DMS114 treated with DMSO at 0.1 percent for 48 hours (cell line): ENCODE data around the gene WDFY1.

ENCODE experiments used
- DNase-seq: peaks from one replicate; lab custom pipeline; 2025; ENCODE audit not compliant: unreplicated experiment; lab: John Stamatoyannopoulos, UW

The WDFY1 gene

GRCh38 chr2:223860809-223861738, 84.1 kb downstream of the WDFY1 start:
- DNase-seq = no peak

GRCh38 chr2:223859070-223859469, 86.1 kb downstream of the WDFY1 start:
- no peak for DNase-seq

- no peak for DNase-seq
These were observed 88.6 kb downstream of the WDFY1 start for GRCh38 chr2:223856584-223856983.

- DNase-seq = no peak
These were observed 89.1 kb downstream of the WDFY1 start for GRCh38 chr2:223856021-223856420.

- DNase-seq = no peak
These were observed 89.7 kb downstream of the WDFY1 start for GRCh38 chr2:223855426-223855825.

GRCh38 chr2:223854741-223855140, 90.4 kb downstream of the WDFY1 start:
- no peak for DNase-seq

- DNase-seq = no peak
These were observed 91.7 kb downstream of the WDFY1 start for GRCh38 chr2:223853425-223853837.

- no peak for DNase-seq
These were observed 92.8 kb downstream of the WDFY1 start for GRCh38 chr2:223852281-223852795.

GRCh38 chr2:223847410-223847809, 97.7 kb downstream of the WDFY1 start:
- DNase-seq = no peak

GRCh38 chr2:223846515-223846914, 98.6 kb downstream of the WDFY1 start:
- DNase-seq = no peak

- no peak for DNase-seq
These were observed 103.5 kb downstream of the WDFY1 start for GRCh38 chr2:223841436-223842190.

- DNase-seq = peak; percentile 7
These were observed 107.7 kb downstream of the WDFY1 start, which contains the start of gene AP1S3 for GRCh38 chr2:223837287-223838061. TSS of gene AP1S3 (minus strand) at chr2:223837582. CDS start at chr2:223837450, 132 bp downstream.

GRCh38 chr2:223835701-223836532, 109.2 kb downstream of the WDFY1 start:
- no peak for DNase-seq

- no peak for DNase-seq
These were observed 110.7 kb downstream of the WDFY1 start for GRCh38 chr2:223834431-223834830.

GRCh38 chr2:223832241-223832903, 112.8 kb downstream of the WDFY1 start:
- no peak for DNase-seq

GRCh38 chr2:223829128-223829527, 116.0 kb downstream of the WDFY1 start:
- DNase-seq = no peak

GRCh38 chr2:223828314-223828713, 116.8 kb downstream of the WDFY1 start:
- DNase-seq = no peak

GRCh38 chr2:223826995-223827394, 118.1 kb downstream of the WDFY1 start:
- no peak for DNase-seq
